ENCODE results near the gene P4HA1.

Gene P4HA1

GRCh38 chr10:73094986-73095480 lies 1.6 kb downstream of the P4HA1 start:
- DNase-seq (ENCODE audit: low read depth in 1 of 2, low spot score in 1 of 2): no peak

- no peak for DNase-seq (ENCODE audit: low read depth in 1 of 2, low spot score in 1 of 2)
These were observed 2.5 kb downstream of the P4HA1 start for GRCh38 chr10:73093922-73094850.

DNA sequence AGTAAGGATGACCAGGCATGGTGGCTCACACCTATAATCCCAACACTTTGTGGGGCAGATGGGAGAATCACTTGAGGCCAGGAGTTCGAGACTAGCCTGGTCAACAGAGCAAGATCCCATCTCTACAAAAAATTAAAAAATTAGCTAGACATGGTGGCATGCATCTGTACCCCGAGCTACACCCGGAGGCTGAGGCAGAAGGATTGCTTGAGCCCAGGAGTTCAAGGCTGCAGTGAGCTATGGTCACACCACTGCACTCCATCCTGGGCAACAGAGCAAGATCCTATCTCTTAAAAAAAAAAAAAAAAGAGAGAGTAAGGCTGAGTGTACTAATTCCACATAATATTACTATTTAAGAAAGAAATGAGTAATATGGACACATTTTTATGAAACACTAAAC lies 3.8 kb downstream of the P4HA1 start:
- no peak for DNase-seq (ENCODE audit: low read depth in 1 of 2, low spot score in 1 of 2)

- no peak for DNase-seq (ENCODE audit: low read depth in 1 of 2, low spot score in 1 of 2)
These were observed 8.4 kb downstream of the P4HA1 start for GRCh38 chr10:73088304-73088703.

DNA sequence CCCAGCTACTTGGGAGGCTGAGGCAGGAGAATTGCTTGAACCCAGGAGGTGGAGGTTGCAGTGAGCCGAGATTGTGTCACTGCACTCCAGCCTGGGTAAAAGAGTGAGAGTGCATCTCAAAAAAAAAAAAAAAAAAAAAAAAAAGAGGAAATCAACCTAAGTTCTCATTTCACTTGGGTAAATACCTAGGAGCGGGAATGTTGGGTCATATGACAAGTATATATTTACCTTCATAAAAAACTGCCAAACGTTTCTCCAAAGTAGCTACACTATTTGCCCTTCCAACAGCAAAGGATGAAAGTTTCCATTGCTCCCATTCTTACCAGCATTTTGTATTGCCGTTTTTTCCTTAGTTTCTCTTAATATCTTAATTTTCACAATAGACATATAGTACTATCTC lies 9.8 kb downstream of the P4HA1 start:
- no peak for DNase-seq (ENCODE audit: low read depth in 1 of 2, low spot score in 1 of 2)

DNA sequence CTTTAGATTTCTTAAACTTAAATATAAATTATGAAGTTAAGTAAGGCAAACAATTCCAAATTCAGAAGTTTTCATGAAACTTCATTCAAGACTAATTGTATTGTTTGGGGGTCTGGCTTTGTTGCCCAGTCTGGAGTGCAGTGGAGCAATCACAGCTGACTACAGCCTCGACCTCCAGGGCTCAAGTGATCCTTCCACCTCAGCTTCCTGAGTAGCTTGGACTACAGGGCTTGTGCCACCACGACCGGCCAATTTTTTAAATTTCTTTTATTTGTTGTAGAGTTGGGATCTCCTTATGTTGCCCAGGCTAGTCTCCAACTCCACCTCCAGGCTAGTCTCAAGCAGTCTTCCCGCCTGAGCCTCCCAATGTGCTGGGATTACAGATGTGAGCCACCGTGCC lies 12.5 kb downstream of the P4HA1 start:
- no peak for DNase-seq (ENCODE audit: low read depth in 1 of 2, low spot score in 1 of 2)

DNA sequence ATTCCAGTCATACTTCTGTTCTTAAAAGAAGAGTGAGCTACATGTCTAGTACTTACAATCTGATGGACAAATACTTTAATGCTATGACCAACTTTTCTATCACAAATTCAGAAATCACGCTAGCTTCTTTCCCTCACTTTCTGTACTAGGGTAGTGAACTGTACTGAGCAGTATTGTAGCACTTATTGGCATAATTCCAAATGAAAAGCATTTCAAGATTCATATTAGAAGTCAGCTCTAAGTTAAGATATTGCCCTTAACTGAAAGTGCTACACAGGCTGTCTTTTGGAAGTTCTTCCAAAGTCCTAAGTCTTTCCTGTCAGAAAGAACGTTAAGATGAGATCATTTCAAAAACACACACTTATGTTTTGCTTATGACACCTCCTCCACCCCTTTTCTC lies 13.4 kb downstream of the P4HA1 start:
- DNase-seq (ENCODE audit: low read depth in 1 of 2, low spot score in 1 of 2): no peak

DNA sequence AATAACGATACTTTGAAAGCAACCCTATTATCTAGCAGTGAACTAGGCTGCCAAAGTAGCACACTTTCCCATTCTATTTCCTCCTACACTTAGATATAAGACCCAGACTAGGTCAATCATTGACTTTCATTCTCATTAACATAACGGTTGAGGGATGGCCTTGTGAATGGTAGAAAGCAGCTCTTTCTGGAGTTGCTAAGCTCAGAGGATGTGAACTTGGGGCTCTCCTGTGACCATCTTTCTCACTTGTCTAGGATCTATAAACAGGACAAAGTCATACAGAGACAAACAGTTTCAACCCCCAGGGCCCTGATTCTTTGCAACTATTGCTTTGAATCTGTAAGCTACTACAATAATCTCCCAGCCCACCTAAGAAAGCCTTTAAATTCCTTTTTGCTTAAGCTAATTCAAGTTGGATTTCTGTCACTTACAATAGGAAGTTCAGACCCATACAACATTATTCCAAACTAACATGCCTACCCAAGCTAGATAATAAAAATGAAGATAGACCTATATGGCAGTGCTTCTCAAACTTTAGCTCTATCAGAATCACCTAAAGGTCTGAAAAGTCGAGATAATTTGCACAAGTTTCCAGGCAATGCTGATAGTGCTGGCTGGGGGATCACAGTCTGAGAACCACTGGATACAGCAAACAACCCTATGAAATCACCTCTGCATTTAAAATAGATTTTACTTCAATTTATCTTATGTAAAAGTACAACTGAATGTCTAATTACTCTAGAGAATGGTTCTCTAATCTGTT lies 16.7 kb downstream of the P4HA1 start:
- DNase-seq (ENCODE audit: low read depth in 1 of 2, low spot score in 1 of 2): no peak

DNA sequence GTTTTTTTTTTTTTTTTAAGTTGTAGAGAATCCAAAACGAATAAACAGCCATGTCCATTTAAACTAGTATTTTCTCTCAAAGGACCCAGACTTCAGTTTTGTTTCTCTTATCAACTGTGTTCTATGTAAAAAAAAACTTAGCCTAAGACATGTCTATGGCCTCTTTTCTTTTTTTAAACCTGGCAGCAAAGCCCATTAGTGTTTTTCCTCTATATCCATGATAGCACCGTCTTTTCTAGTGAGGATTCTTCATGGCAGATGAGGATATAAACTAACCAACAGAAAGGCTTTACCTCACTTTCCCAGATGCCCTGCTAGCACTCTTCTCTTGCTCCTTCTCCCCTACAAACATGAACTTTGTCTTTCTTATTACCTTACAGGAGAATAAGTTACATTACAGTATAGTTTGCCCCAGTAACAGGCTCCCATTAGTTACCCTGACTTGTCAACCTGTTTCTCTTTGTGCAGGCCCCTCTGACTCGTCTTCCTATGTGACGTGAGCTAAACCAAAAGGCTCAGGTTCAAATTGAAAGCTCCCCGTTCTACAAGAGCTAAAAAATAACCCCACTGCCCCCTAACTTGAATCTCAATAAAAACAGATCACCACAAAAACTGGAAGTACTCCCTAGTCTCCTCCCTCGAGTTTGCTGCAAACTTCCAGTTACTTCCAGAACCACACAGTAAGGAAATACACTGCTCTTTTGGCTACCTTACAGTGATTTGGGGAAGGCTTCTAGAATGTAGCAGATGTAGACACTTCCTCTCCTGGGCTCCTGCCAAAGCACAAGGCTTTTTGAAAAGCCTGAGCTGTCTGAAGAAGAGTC lies 20.1 kb downstream of the P4HA1 start:
- DNase-seq (ENCODE audit: low read depth in 1 of 2, low spot score in 1 of 2): no peak

DNA sequence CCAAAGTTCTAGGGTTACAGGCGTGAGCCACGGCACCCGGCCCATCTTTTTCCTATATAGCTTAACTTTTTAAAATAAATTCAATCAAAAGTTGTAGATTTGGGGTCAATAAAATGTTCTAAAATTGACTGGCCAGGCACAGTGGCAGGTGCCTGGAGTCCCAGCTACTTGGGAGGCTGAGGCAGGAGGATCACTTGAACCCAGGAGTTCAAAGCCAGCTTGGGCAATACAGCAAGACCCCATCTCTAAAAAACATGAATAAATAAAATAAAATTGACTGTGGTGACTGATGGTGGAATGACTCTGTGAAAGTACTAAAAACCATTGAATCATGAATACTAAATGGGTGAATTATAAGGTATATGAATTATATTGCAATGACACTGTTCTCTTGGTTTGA lies 20.8 kb downstream of the P4HA1 start:
- no peak for DNase-seq (ENCODE audit: low read depth in 1 of 2, low spot score in 1 of 2)

DNA sequence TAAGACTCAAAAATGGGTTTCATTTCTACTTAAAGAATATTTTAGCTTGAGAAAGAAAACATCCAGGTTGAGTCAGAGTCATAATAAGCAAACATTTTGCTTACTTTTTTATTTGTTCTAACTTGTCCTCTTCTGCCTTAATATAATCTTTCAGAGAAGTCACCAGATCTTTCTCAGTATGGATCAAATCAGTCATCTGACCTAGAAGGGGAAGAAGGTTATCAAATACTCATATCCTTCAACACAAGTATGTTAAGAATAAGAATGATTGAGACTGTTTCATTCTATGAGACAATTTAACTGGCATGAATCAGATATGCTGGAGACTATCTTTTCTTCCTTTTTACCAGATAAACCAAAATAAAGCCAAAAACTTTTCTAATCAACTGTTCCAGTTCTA lies 23.0 kb downstream of the P4HA1 start:
- no peak for DNase-seq (ENCODE audit: low read depth in 1 of 2, low spot score in 1 of 2)

DNA sequence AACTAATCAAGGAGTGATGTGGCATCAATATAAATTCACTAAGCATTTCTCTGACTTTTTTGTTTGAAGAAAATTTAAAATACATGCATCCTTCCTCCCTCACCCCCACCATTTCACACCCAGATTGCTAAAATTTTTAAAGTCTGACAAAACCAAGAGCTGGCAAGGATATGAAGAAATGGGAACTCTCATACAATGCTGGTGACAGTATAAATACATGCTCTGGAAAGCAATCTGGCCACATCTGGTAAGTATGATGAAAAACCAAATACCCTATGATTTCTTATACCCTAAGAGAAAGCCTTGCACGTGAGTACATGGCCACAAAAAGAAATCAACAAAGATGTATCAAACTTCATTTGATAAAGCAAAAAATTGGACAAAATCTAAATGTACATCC lies 31.2 kb downstream of the P4HA1 start:
- no peak for DNase-seq (ENCODE audit: low read depth in 1 of 2, low spot score in 1 of 2)

- no peak for DNase-seq (ENCODE audit: low read depth in 1 of 2, low spot score in 1 of 2)
These were observed 34.9 kb downstream of the P4HA1 start for GRCh38 chr10:73061743-73062142.

- no peak for DNase-seq (ENCODE audit: low read depth in 1 of 2, low spot score in 1 of 2)
These were observed 35.7 kb downstream of the P4HA1 start for GRCh38 chr10:73060738-73061635.

- DNase-seq (ENCODE audit: low read depth in 1 of 2, low spot score in 1 of 2): no peak
These were observed 36.5 kb downstream of the P4HA1 start for GRCh38 chr10:73060173-73060572.

- no peak for DNase-seq (ENCODE audit: low read depth in 1 of 2, low spot score in 1 of 2)
These were observed 38.5 kb downstream of the P4HA1 start for GRCh38 chr10:73058057-73058591.

- no peak for DNase-seq (ENCODE audit: low read depth in 1 of 2, low spot score in 1 of 2)
These were observed 42.4 kb downstream of the P4HA1 start for GRCh38 chr10:73054286-73054685.

DNA sequence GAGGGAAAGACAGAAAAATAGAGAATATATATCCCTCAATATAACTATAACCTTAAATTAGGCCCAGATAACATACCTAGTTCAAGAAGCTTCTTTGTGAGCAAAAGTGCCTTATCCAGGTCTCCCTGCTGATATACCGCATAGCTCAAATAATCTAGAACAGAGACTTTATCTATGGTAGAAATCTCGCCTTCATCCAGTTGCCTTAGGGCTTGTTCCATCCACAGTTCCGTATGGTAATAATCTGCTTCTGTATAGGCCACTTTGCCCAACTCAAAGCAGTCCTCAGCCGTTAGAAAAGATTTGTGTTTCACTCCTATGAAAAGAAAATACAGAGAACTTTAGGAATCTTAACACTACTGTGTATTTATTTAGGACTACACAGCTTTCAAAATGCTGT lies 43.4 kb downstream of the P4HA1 start:
- DNase-seq (ENCODE audit: low read depth in 1 of 2, low spot score in 1 of 2): no peak

GRCh38 chr10:73044378-73045285 lies 52.0 kb downstream of the P4HA1 start:
- no peak for DNase-seq (ENCODE audit: low read depth in 1 of 2, low spot score in 1 of 2)
